ACC112 (cell line): ENCODE data around the gene POLN.

Experiments used
- H2AFZ ChIP-seq: fragments of 200-600 bp; sonication (generic); one replicate; pipeline ENCODE4 v1.6.0; 2017; ENCODE audit warnings: antibody characterized with exemption, low read length; ENCODE audit not compliant: unreplicated experiment
- H3K27ac ChIP-seq: fragments of 200-600 bp; sonication (generic); 2 replicates; pipeline ENCODE4 v1.5.1; 2014; ENCODE audit warnings: low read depth, mild to moderate bottlenecking, antibody characterized with exemption, low read length, moderate library complexity
- H3K27me3 ChIP-seq: fragments of 200-600 bp; sonication (generic); 2 replicates; pipeline ENCODE4 v1.6.1; 2014; ENCODE audit warnings: mild to moderate bottlenecking, antibody characterized with exemption, low read length, moderate library complexity, mixed read lengths; ENCODE audit not compliant: insufficient read depth
- H3K36me3 ChIP-seq: fragments of 200-600 bp; sonication (generic); 2 replicates; pipeline ENCODE4 v1.6.1; 2016; ENCODE audit warnings: mild to moderate bottlenecking, antibody characterized with exemption, low read length, moderate library complexity, mixed read lengths; ENCODE audit not compliant: insufficient read depth
- H3K4me1 ChIP-seq: fragments of 200-600 bp; sonication (generic); one replicate; pipeline ENCODE4 v1.6.1; 2016; ENCODE audit warnings: low read length, mixed read lengths; ENCODE audit not compliant: insufficient read depth, unreplicated experiment, control insufficient read depth
- H3K4me3 ChIP-seq: fragments of 200-600 bp; sonication (generic); 2 replicates; pipeline ENCODE4 v1.5.1; 2014; ENCODE audit warnings: mild to moderate bottlenecking, low read depth, low read length
- H3K79me2 ChIP-seq: fragments of 200-600 bp; sonication (generic); one replicate; pipeline ENCODE4 v1.6.0; 2016; ENCODE audit warnings: low read length; ENCODE audit not compliant: control insufficient read depth, unreplicated experiment, insufficient read depth

Gene POLN

GRCh38 chr4:2268357-2269205 is 26.7 kb upstream of the POLN start:
- Histone ChIP-seq H3K27me3 (no peaks in the 10 kb centered on the region), H3K79me2 (no peaks in the 10 kb centered on the region), H3K36me3 (no peaks in the 10 kb centered on the region), H3K4me3 (no peak overlapping the region), H3K4me1 (peaks cover 11% of the 10 kb centered on the region), H2AFZ (no peak overlapping the region), H3K27ac (no peak overlapping the region)

GRCh38 chr4:2267841-2268240 is 25.9 kb upstream of the POLN start:
- Histone ChIP-seq H3K27me3 (no peaks in the 10 kb centered on the region), H2AFZ (no peak overlapping the region), H3K36me3 (no peaks in the 10 kb centered on the region), H3K4me1 (peaks cover 11% of the 10 kb centered on the region), H3K4me3 (no peak overlapping the region), H3K27ac (no peak overlapping the region), H3K79me2 (no peaks in the 10 kb centered on the region)

- Histone ChIP-seq H3K4me3 (no peak overlapping the region), H3K36me3 (no peaks in the 10 kb centered on the region), H3K79me2 (no peaks in the 10 kb centered on the region), H3K27me3 (no peaks in the 10 kb centered on the region), H2AFZ (no peak overlapping the region), H3K4me1 (peaks cover 11% of the 10 kb centered on the region), H3K27ac (no peak overlapping the region)
Measured at GRCh38 chr4:2267320-2267811, 25.4 kb upstream of the POLN start.

GRCh38 chr4:2266821-2267220 is 24.9 kb upstream of the POLN start:
- H3K27ac ChIP-seq, result no peak overlapping the region
- no peak overlapping the region for H3K4me3 ChIP-seq
- no peaks in the 10 kb centered on the region for H3K27me3 ChIP-seq
- H3K79me2 ChIP-seq, result no peaks in the 10 kb centered on the region
- H3K36me3 ChIP-seq, result no peaks in the 10 kb centered on the region
- H3K4me1 ChIP-seq, result peaks cover 11% of the 10 kb centered on the region
- H2AFZ ChIP-seq, result no peak overlapping the region

- Histone ChIP-seq H3K36me3 (no peaks in the 10 kb centered on the region), H3K4me3 (no peak overlapping the region), H2AFZ (no peak overlapping the region), H3K27ac (no peak overlapping the region), H3K4me1 (peaks cover 11% of the 10 kb centered on the region), H3K79me2 (peaks cover 1% of the 10 kb centered on the region), H3K27me3 (no peaks in the 10 kb centered on the region)
Measured at GRCh38 chr4:2266181-2266580, 24.3 kb upstream of the POLN start.

- no peak overlapping the region for H2AFZ ChIP-seq
- no peaks in the 10 kb centered on the region for H3K36me3 ChIP-seq
- H3K27ac ChIP-seq, result no peak overlapping the region
- H3K4me1 ChIP-seq, result peaks cover 15% of the 10 kb centered on the region
- H3K79me2 ChIP-seq, result peaks cover 9% of the 10 kb centered on the region
- no peak overlapping the region for H3K4me3 ChIP-seq
- no peaks in the 10 kb centered on the region for H3K27me3 ChIP-seq
Measured at GRCh38 chr4:2265113-2266110, 23.5 kb upstream of the POLN start.

- Histone ChIP-seq H3K4me3 (no peak overlapping the region), H3K79me2 (peaks cover 18% of the 10 kb centered on the region), H2AFZ (no peak overlapping the region), H3K4me1 (peaks cover 23% of the 10 kb centered on the region), H3K27me3 (no peaks in the 10 kb centered on the region), H3K27ac (no peak overlapping the region), H3K36me3 (no peaks in the 10 kb centered on the region)
Measured at GRCh38 chr4:2264481-2265041, 22.6 kb upstream of the POLN start.

GRCh38 chr4:2263926-2264321 is 22.0 kb upstream of the POLN start:
- no peaks in the 10 kb centered on the region for H3K27me3 ChIP-seq
- peaks cover 26% of the 10 kb centered on the region for H3K4me1 ChIP-seq
- no peak overlapping the region for H3K27ac ChIP-seq
- no peak overlapping the region for H3K4me3 ChIP-seq
- H3K79me2 ChIP-seq, result peaks cover 24% of the 10 kb centered on the region
- no peaks in the 10 kb centered on the region for H3K36me3 ChIP-seq
- H2AFZ ChIP-seq, result no peak overlapping the region

GRCh38 chr4:2262944-2263250 is 21.0 kb upstream of the POLN start:
- Histone ChIP-seq H3K27ac (peak overlapping the region; percentile 63), H3K36me3 (no peaks in the 10 kb centered on the region), H3K4me3 (peak overlapping the region; percentile 84), H3K27me3 (no peaks in the 10 kb centered on the region), H2AFZ (peak overlapping the region; percentile 8), H3K79me2 (peaks cover 24% of the 10 kb centered on the region), H3K4me1 (peaks cover 28% of the 10 kb centered on the region)

GRCh38 chr4:2262145-2262943 is 20.4 kb upstream of the POLN start:
- Histone ChIP-seq H2AFZ (peak overlapping the region; percentile 8), H3K27me3 (no peaks in the 10 kb centered on the region), H3K36me3 (no peaks in the 10 kb centered on the region), H3K79me2 (peaks cover 24% of the 10 kb centered on the region), H3K4me3 (peak overlapping the region; percentile 84), H3K27ac (peak overlapping the region; percentile 63), H3K4me1 (peaks cover 33% of the 10 kb centered on the region)
